GM18907 (cell line): ENCODE results near the gene ARHGEF3.

ENCODE experiments used
- ATAC-seq: cut with Tn5 transposase; IDR thresholded peaks from one replicate; pipeline ENCODE4 v1.9.1; 2021; ENCODE audit warnings: mild to moderate bottlenecking, moderate library complexity; ENCODE audit not compliant: unreplicated experiment

Gene ARHGEF3

DNA sequence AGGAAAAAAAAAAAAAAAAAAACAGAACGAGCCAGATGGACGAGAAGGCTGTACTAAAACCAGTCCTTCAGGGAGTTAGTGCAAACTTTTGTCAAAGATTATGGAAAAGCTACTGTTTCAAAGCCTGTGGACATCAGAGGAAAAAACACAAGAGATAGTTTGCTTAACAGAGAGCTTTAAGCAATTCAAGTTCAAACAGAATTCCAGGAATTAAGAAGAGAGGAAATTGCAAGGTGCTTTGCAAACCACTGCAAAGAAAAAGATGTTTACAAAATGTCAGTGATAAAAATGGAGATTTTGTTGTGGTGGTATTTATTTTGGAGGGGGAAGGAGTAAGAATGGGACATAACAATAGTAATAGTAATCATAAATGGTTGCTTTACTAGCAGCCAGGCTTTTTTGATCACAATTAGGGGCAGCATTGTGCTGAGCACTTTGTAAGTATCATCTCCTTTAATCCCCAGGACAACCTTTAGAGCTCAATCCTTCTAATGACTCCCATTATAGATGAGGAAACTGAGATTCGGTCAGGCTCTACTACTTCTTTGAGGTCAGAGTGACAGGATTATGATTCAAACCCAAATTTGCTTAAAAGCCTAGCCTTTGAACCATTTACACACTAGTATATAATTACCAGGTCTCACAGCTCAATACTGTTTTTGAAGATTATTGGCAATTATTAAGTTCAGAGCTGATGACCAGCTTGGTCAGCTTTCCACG lies 22.4 kb upstream of the ARHGEF3 start:
- no peak for ATAC-seq

GRCh38 chr3:56823421-56823926 lies 21.7 kb upstream of the ARHGEF3 start:
- no peak for ATAC-seq

DNA sequence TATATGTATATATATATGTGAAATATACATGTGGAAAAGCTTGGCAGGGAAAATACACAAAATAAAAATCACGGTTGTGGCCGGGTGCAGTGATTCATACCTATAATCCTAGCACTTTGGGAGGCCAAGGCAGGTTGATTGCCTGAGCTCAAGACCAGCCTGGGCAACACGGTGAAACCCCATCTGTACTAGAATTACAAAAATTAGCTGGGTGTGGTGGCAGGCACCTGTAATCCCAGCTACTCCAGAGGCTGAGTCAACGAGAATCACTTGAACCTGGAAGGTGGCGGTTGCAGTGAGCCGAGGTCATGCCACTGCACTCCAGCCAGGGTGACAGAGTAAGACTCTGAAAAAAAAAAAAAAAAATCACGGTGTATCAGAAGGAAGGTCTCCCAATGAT lies 20.8 kb upstream of the ARHGEF3 start:
- ATAC-seq: no peak

DNA sequence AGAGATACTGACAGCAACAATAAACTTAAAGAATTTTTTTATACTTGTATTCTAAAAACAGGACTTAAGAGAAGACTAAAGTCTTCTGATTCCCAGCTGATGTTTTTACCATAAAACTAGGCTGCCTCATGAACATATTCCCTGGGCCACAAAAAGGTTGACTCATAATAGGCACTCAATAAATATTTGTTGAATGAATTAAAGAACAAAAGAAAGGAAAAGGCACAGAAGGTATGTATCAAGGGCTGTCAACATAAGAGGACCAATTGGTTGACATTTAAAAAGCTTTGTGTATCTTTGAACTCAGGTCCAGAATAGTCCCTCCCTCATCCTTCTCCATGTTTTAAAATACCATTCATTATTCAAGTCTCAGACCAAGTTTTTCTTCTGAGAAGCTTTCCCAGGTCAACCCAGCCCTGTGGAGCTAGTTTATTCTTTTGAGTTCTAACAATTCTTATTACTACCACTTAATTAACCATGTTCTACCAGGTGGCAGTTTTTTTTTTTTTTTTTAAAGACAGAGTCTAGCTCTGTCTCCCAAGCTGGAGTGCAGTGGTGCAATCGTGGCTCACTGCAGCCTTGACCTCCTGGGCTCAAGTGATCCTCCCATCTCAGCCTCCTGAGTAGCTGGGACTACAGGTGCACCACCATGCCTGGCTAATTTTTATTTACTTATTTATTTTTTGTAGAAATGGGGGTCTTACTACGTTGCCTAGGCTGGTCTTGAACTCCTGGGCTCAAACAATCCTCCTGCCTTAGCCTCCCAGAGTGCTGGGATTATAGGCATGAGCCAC lies 17.5 kb upstream of the ARHGEF3 start:
- ATAC-seq: no peak

DNA sequence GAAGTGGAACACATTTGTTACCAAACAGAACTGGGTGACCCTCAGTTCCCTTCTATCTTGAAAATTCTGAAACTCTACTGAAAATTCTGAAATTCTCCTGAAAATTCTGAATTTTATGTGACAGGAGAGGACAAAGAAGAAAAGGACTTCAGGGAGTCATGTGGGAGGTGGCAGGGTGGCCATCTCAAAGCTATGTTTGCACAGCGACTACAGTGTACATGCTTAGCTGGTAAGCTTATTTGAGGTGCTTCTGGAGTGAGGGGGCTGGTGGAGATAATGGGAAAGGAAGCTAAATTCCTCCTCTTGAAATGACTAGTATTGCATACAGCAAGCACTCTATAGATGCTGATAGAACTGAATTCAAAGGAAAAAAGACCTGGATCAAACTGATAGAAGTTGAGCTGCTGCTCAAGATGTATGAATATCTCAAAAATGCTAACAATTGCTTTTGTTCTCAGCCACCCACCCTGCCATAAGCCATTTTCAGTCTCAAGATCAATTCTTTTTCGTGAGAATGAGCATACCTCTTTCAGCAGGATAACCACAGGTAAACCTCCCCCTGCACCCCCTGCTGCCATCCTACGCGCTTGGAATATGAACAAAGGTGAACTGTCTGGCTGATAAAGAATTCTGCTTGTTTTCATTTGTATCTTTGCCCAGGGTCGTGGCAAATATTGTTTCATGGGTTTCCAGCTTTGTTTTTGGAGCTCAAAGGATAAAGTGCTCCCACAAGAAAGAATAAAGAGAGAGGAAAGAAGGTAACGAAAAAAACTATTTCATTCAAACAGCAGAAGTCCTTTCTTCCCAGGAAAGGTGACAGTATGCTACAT lies 16.6 kb upstream of the ARHGEF3 start:
- no peak for ATAC-seq

GRCh38 chr3:56817646-56818045 lies 15.9 kb upstream of the ARHGEF3 start:
- ATAC-seq: no peak

DNA sequence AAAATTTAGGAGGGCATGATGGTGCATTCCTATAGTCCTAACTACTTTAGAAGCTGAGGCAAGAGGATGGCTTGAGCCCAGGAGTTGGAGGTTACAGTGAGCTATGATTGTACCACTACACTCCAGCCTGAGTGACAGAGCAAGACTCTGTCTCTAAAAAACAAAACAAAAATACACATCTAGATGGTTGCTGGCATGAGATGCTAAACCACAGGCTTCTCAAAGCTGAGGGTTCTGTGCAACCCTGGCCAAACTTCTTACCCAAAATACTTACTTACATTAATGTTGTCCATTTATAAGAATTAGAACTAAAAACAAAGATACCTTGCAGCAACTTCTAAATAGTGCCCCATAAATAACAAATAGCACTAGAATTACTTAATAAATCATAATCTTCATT lies 14.3 kb upstream of the ARHGEF3 start:
- no peak for ATAC-seq

- no peak for ATAC-seq
These were observed 13.8 kb upstream of the ARHGEF3 start for GRCh38 chr3:56815589-56815988.

- ATAC-seq: no peak
These were observed 11.9 kb upstream of the ARHGEF3 start for GRCh38 chr3:56813653-56813960.

- no peak for ATAC-seq
These were observed 11.3 kb upstream of the ARHGEF3 start for GRCh38 chr3:56812754-56813652.

DNA sequence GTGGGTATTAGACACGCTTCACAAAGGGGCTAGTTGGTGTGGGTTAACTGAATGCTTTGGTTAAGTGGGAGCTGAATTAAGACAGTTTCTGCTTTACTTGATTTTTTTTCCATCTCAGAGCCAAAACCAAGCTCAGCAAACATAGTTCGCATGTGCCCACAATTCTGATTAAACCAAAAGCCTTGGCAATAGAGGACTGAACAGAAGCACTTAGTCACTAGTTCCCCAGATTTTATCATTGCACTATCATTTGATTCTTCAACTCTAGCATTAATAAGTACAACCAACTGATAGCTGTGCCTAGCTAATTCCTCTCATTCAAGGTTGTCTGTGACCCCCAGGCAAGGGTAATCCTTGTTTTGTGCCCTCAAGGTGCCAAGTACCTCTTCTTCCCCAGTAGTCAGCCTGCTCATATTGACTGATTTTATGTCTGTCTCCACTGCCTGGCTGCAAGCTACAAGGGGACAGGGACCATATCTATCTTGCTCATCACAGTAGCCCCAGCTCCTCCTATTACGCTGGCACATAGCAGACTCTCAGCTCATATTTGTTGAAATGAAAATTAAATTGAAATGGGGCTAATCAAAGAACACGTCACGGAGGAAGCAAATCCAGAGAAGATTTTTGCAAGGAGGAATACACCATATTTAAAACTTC lies 9.9 kb upstream of the ARHGEF3 start:
- ATAC-seq: no peak

DNA sequence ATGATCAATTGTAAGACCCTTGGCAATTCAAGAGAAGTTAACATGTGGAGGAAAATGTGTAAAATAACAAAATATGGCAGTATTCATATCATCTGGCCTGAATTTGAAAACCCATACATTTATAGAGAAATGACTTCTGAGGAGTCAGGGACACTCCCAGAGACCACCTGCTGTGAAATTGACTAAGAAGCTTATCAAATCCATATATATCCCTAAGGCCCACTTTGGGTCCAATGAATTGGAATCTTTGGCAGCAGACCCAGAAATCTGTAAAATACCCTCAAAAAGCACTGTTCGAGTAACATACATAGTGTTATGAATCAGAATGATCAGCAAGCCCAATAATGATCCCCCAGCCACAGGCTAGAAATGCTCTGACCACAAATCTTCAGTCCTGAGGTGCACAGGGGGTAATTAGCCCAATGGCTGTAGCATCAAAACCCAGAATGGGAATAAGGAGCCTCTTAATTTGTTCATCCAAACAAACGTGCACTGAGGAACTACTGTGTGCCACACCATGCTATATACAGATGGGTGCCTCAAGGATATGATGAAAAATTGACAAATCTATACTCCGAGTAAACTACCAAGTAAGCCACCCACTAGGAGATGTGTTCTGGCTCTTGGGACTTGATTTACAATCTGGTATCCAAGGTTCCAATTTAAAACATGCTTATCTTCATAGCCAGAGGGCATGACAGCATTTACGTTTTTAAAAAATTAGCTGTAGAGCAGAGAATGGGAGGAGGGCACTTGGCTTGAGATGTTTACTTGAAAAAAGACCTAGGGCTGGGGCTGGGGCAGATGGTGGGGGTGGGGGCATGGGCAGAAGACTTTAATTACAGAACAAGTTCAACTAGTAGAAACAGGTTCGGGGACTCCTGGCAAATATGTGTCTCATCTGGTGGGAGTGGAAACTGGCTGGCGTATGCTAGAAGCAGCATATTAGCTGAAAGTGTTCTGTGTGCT lies 9.1 kb upstream of the ARHGEF3 start:
- ATAC-seq: no peak

DNA sequence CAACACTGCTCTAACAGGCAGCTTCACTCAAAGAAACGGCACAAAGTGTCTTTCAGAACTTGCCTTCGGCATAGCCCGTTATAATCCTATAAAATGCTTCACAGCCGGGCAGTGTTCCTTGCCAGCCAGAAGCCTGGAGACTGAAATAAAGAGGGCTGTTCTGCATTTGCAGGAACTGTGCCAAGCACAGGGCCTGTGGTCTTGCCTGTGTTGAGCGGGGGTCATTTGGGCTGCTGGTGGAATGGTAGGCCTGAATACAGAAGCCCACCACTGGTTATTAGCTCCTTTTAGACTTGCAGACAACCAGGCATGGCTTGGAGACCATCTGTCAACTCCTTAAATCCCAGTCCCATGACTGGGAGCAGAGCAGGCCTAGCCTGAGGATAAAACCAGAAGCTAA lies 4.7 kb upstream of the ARHGEF3 start:
- ATAC-seq: no peak

- no peak for ATAC-seq
These were observed 1.0 kb upstream of the ARHGEF3 start for GRCh38 chr3:56802790-56803189.

DNA sequence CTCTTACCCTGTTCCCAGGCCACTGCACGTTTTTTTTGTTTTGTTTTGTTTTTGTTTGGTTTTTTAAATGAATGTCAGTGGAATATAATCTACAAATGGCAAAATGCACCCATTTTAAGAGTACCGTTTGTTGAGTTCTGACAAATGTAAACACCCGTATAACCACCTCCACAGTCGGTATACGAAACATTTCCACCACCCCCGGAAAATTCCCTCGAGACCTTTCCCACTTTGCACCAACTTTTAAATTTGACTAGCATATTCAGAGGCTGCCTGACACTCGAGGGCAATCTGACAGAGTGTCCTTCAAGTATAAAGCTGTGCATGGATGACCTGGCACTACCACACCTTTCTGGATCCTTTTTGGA lies 613 bp upstream of the ARHGEF3 start:
- ATAC-seq: no peak

GRCh38 chr3:56800832-56801661 lies 702 bp downstream of the ARHGEF3 start:
- no peak for ATAC-seq

- no peak for ATAC-seq
These were observed 1.5 kb downstream of the ARHGEF3 start for GRCh38 chr3:56800130-56800831.
